OCI-LY1 (cell line): ENCODE results near the gene KLF3.

ENCODE experiments used
- H2AFZ ChIP-seq: fragments of 200-600 bp; sonication (generic), shearing (Covaris generic); 2 replicates; pipeline ENCODE4 v1.6.0; 2014; ENCODE audit warnings: antibody characterized with exemption, mild to moderate bottlenecking, low read length
- H3F3A ChIP-seq: fragments of 200-600 bp; sonication (generic), shearing (Covaris generic); 2 replicates; pipeline ENCODE4 v1.6.0; 2014; ENCODE audit warnings: mild to moderate bottlenecking, antibody characterized with exemption, low read length, moderate library complexity; ENCODE audit not compliant: insufficient read depth
- H3K27ac ChIP-seq: fragments of 200-600 bp; sonication (generic); 2 replicates; pipeline ENCODE4 v1.5.1; 2014; ENCODE audit warnings: low read length, mixed run types, mild to moderate bottlenecking, low read depth; ENCODE audit not compliant: poor library complexity, severe bottlenecking
- H3K27me3 ChIP-seq: fragments of 200-600 bp; sonication (generic); 2 replicates; pipeline ENCODE4 v1.6.0; 2014; ENCODE audit warnings: antibody characterized with exemption, mild to moderate bottlenecking, low read length, moderate library complexity; ENCODE audit not compliant: insufficient read depth
- H3K36me3 ChIP-seq: fragments of 200-600 bp; sonication (generic); 2 replicates; pipeline ENCODE4 v1.6.1; 2014; ENCODE audit warnings: mild to moderate bottlenecking, antibody characterized with exemption, low read length, moderate library complexity, mixed read lengths; ENCODE audit not compliant: insufficient read depth
- H3K4me1 ChIP-seq: fragments of 200-600 bp; sonication (generic); 2 replicates; pipeline ENCODE4 v1.5.1; 2014; ENCODE audit warnings: mild to moderate bottlenecking, low read length, moderate library complexity; ENCODE audit not compliant: insufficient read depth, severe bottlenecking
- H3K4me2 ChIP-seq: fragments of 200-600 bp; sonication (generic), shearing (Covaris generic); 2 replicates; pipeline ENCODE4 v1.6.1; 2014; ENCODE audit warnings: low read length
- H3K4me3 ChIP-seq: fragments of 200-600 bp; sonication (generic); 2 replicates; pipeline ENCODE4 v1.5.1; 2014; ENCODE audit warnings: low read length, low read depth, mild to moderate bottlenecking, mixed read lengths; ENCODE audit not compliant: poor library complexity, severe bottlenecking
- H3K79me2 ChIP-seq: fragments of 200-600 bp; shearing (Covaris generic); 2 replicates; pipeline ENCODE4 v1.6.1; 2016; ENCODE audit warnings: mixed run types, low read length, mixed read lengths; ENCODE audit not compliant: insufficient read depth
- H3K9ac ChIP-seq: fragments of 200-600 bp; sonication (generic), shearing (Covaris generic); 2 replicates; pipeline ENCODE4 v1.6.1; 2014; ENCODE audit warnings: mild to moderate bottlenecking, low read length, mixed read lengths
- H3K9me2 ChIP-seq: fragments of 200-600 bp; sonication (generic), shearing (Covaris generic); 2 replicates; pipeline ENCODE4 v1.6.1; 2014; ENCODE audit warnings: low read depth, mild to moderate bottlenecking, low read length, mixed read lengths
- H3K9me3 ChIP-seq: fragments of 200-600 bp; shearing (Covaris generic); 2 replicates; pipeline ENCODE4 v1.6.1; 2014; ENCODE audit warnings: low read length, mixed read lengths
- H4K20me1 ChIP-seq: fragments of 200-600 bp; sonication (generic), shearing (Covaris generic); 2 replicates; pipeline ENCODE4 v1.6.0; 2016; ENCODE audit warnings: mild to moderate bottlenecking, low read length; ENCODE audit not compliant: insufficient read depth
- EZH2 ChIP-seq: fragments of 200-600 bp; sonication (generic), shearing (Covaris generic); IDR thresholded peaks from 2 replicates; pipeline ENCODE4 v1.8.0; 2017; ENCODE audit warnings: borderline replicate concordance, mixed run types, mild to moderate bottlenecking, antibody characterized with exemption, low read length, moderate library complexity, mixed read lengths
- TF ChIP-seq, protein P1 (sequence below): fragments of 200-600 bp; sonication (generic), shearing (Covaris generic); IDR thresholded peaks from 2 replicates; pipeline ENCODE4 v1.5.1; 2017; ENCODE audit warnings: mild to moderate bottlenecking, antibody characterized with exemption, low read length, moderate library complexity, mixed read lengths

The KLF3 gene

DNA sequence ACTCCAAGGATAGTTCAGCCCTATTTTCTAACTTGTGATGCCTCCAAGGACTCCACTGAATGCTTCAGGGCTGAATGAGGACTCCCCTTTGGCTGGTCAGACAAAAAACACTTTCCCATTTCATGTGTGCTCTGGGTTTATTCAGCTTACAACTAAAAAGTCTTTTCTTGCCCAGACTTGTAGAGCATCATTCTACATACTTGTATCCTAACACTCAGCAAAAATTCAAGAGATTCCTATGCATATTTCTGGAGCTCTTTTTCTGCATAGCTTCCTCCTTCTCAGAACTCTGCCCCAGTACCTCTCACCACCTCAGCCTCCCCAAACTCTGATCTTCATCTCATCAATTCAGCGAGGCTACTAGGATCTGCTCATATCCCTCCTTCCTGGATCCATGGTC, 22.2 kb upstream of the KLF3 start:
- H3K4me1 ChIP-seq = no peaks in the 10 kb centered on the region
- H3F3A ChIP-seq = no peaks in the 10 kb centered on the region
- TF ChIP-seq, protein P1, sequence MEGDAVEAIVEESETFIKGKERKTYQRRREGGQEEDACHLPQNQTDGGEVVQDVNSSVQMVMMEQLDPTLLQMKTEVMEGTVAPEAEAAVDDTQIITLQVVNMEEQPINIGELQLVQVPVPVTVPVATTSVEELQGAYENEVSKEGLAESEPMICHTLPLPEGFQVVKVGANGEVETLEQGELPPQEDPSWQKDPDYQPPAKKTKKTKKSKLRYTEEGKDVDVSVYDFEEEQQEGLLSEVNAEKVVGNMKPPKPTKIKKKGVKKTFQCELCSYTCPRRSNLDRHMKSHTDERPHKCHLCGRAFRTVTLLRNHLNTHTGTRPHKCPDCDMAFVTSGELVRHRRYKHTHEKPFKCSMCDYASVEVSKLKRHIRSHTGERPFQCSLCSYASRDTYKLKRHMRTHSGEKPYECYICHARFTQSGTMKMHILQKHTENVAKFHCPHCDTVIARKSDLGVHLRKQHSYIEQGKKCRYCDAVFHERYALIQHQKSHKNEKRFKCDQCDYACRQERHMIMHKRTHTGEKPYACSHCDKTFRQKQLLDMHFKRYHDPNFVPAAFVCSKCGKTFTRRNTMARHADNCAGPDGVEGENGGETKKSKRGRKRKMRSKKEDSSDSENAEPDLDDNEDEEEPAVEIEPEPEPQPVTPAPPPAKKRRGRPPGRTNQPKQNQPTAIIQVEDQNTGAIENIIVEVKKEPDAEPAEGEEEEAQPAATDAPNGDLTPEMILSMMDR = no peak
- TF ChIP-seq EZH2 = no peak
- H3K79me2 ChIP-seq = no peaks in the 10 kb centered on the region
- no peak overlapping the region for H3K4me2 ChIP-seq
- H2AFZ ChIP-seq = no peak overlapping the region
- no peaks in the 10 kb centered on the region for H3K27me3 ChIP-seq
- no peak overlapping the region for H3K4me3 ChIP-seq
- no peak overlapping the region for H3K27ac ChIP-seq
- no peaks in the 10 kb centered on the region for H3K9me2 ChIP-seq
- no peak overlapping the region for H3K9ac ChIP-seq
- no peaks in the 10 kb centered on the region for H3K9me3 ChIP-seq
- H4K20me1 ChIP-seq = no peaks in the 10 kb centered on the region
- no peaks in the 10 kb centered on the region for H3K36me3 ChIP-seq

DNA sequence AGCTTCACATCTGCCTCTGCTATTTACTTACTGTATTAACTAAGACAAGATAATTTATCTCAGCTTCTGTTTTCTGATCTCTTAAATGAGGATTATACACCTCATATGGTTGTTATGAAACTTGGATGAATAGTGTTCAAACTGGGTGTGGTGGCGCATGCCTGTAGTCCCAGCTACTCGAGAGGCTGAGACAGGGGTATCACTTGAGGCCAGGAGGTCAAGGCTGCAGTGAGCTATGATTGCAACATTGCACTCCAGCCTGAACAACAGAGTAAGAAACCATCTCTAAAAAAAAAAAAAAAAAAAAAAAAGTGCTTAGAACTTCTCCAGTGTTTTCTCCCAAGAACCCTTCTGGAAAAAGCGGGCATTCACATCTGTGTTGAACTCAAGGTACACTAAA, 19.8 kb upstream of the KLF3 start:
- no peaks in the 10 kb centered on the region for H3K79me2 ChIP-seq
- H4K20me1 ChIP-seq = no peaks in the 10 kb centered on the region
- H3K27ac ChIP-seq = no peak overlapping the region
- H3K4me2 ChIP-seq = no peak overlapping the region
- H3K4me3 ChIP-seq = no peak overlapping the region
- no peak overlapping the region for H2AFZ ChIP-seq
- no peaks in the 10 kb centered on the region for H3K36me3 ChIP-seq
- H3K9me2 ChIP-seq = no peaks in the 10 kb centered on the region
- no peak overlapping the region for H3K9ac ChIP-seq
- H3K9me3 ChIP-seq = no peaks in the 10 kb centered on the region
- no peaks in the 10 kb centered on the region for H3K27me3 ChIP-seq
- TF ChIP-seq, protein P1 = no peak
- TF ChIP-seq EZH2 = no peak
- H3F3A ChIP-seq = no peaks in the 10 kb centered on the region
- H3K4me1 ChIP-seq = no peaks in the 10 kb centered on the region

DNA sequence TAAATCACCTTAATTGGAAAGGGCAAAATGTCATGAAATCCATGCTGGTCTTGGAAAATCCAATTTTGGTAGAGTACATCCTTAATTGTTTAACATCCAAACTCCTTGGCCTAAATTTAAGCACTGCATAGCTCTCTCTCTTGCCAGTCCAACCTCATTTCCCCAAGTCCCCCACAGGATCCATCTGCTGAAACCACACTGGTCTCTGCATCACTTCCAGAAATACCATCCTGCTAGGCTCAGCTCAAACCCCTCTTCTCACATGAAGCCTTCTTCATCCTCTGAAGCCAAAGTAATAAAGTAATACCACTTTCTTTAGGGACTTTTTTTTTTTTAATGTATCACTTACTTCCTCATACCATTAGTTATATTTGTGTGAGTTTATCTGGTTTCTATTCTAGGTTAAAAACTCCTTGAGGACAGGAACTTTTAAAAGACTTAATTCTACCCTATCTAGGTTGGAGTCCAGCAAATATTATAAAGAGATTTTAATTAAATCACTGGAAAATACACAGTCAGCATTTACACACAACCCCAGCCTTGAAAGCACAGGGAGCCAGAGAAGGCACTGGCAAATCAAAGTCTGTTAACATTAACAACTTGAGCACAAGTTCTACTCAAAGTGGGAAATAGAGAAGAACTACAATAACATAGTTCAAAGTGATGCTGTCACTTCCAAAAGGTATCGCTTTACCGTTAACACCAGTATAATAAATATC, 16.7 kb upstream of the KLF3 start:
- Histone ChIP-seq H3K36me3 (no peaks in the 10 kb centered on the region), H3K27me3 (no peaks in the 10 kb centered on the region), H3K9ac (no peak overlapping the region), H4K20me1 (no peaks in the 10 kb centered on the region), H3K79me2 (no peaks in the 10 kb centered on the region), H3K9me3 (no peaks in the 10 kb centered on the region), H3K27ac (no peak overlapping the region), H3F3A (no peaks in the 10 kb centered on the region), H3K4me1 (no peaks in the 10 kb centered on the region), H2AFZ (no peak overlapping the region), H3K4me3 (no peak overlapping the region), H3K4me2 (no peak overlapping the region), H3K9me2 (no peaks in the 10 kb centered on the region)
- no peak for TF ChIP-seq EZH2
- TF ChIP-seq, protein P1 = no peak
